Activated T-helper 2 cell treated with anti-CD3 and anti-CD28 coated beads, Interferon-gamma antibody, Interleukin-2, Interleukin-4, amounts not matched to agents 10 μg/mL and 5 μg/mL and 100 μg/mL, durations not matched to agents 14 hours and 24 hours and 36 hours (primary cell): ENCODE measurements around the gene FAM78B. TPM values are rescaled to one million over a fixed set of nuclear protein-coding genes. Genes with fewer than 3 reads are reported as not detected.

Experiments used
- DNase-seq: peaks from one replicate; pipeline ENCODE4 v3.0.0; 2021; ENCODE audit warnings: low spot score
- H3K27ac Mint-ChIP-seq: one replicate; pipeline ENCODE4 v1.8.0; 2021; ENCODE audit warnings: mixed read lengths
- H3K27me3 Mint-ChIP-seq: one replicate; pipeline ENCODE4 v1.8.0; 2021; ENCODE audit warnings: low read depth, mixed read lengths
- H3K36me3 Mint-ChIP-seq: one replicate; pipeline ENCODE4 v1.8.0; 2021; ENCODE audit warnings: low read depth, mixed read lengths
- H3K4me1 Mint-ChIP-seq: one replicate; pipeline ENCODE4 v1.8.0; 2021; ENCODE audit warnings: low read depth, mixed read lengths
- H3K4me3 Mint-ChIP-seq: one replicate; pipeline ENCODE4 v1.8.0; 2021; ENCODE audit warnings: low read depth, mild to moderate bottlenecking, moderate library complexity, mixed read lengths
- H3K9me3 Mint-ChIP-seq: one replicate; pipeline ENCODE4 v1.8.0; 2021; ENCODE audit warnings: mixed read lengths
- intact Hi-C: fragments of 100-400 bp; cut with micrococcal nuclease; formaldehyde crosslinking; loops from one replicate; pipeline ENCODE4 v1.15.1; 2023
- total RNA-seq: library from RNA; stranded (reverse); gene quantifications from 2 replicates; pipeline ENCODE4 v1.2.3, GENCODE V29; 2022

Gene FAM78B
- total RNA-seq, 1 donor from 2014 or later, result 1.2 TPM

DNA sequence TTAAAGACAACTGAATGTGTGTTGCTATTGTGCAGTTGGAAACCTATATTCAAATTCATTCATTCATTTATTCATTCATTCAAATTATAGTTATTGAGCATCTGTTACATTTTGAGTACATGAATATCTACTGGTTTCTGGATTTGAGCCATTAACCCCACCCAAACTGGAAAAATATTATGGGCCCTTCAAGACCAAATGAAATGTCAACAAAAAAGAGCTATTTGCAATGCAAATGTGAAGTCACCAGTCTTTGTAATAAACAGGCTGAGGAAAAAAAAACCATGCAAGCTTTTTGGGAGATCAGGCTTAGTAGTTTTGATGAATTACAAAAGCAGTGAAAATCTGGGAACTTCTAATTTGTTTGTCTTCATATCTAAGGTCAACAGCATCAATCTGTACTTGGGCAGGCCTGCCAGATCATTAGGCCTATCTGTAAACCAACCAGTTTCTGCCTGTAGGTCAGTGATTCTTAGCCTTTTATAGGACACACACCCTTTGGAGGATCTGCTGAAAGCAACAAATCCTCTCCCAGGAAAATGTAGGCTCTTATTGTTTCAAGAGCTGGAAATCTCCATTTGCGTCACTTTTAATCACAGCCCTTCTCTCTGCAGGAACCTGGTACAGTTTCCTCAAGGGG, 134.7 kb downstream of the FAM78B start:
- H3K36me3 Mint-ChIP-seq, result no peaks in the 10 kb centered on the region
- no peaks in the 10 kb centered on the region for H3K9me3 Mint-ChIP-seq
- no peak for DNase-seq
- no peak overlapping the region for H3K27ac Mint-ChIP-seq
- intact Hi-C loops, result no loop called here
- H3K4me3 Mint-ChIP-seq, result no peak overlapping the region
- H3K4me1 Mint-ChIP-seq, result no peaks in the 10 kb centered on the region
- peaks cover 5% of the 10 kb centered on the region for H3K27me3 Mint-ChIP-seq

DNA sequence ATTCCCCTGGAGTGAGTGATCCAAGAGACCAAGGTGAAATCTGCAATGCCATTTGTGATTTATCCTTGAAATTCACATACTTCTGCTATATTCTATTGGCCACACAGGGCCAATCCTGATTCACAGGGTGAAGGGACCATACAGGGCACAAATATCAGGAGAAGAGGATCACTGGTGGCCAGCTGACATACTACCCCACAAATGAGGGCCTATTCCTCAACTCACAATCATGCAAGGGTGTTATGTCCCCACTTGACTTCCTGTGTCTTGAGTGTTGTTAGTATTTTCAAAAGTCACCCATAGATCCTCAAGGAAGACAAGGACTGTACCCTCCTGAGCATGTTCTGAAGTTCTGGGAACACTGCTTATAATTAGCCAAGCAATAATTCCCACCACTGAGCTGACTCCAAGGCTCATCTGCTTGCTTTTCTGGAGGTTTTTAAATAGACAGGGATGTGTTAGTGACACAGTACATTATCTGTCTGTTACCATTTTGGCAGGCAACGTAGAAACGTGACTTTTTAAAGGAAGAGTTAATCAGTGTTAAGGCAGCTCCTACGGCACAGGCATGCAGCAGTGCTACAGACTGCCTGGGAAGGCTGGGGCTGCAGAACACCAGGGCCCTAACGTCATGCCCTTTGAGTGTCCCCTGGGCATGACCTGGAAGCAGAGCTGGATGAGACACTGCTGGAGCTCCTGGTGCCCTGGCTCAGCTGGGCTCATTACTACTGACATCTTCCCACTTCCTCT, 137.4 kb downstream of the FAM78B start:
- DNase-seq, result no peak
- Mint-ChIP-seq H3K36me3 (no peaks in the 10 kb centered on the region), H3K27ac (no peak overlapping the region), H3K9me3 (no peaks in the 10 kb centered on the region), H3K4me1 (no peaks in the 10 kb centered on the region), H3K27me3 (peaks cover 13% of the 10 kb centered on the region), H3K4me3 (no peak overlapping the region)
- intact Hi-C loops, result no loop called here

DNA sequence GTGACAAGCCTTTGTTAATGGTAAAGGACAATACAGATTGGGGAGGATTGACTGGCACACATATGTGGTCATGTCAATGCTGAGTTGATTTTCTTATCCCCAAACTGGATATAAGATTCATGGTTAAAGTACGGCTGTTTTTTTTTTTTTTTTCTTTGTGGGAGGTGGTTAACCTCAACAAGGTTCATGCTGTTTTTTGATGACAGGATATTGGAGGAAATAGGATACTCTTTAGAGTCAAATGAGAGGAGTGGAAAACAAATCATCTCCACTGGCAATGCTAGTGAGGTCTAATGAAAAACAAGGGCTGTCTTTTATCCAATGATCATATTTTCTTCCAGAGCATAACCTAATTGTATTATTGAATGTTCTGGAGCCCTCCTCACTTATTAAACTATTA, 140.2 kb downstream of the FAM78B start:
- intact Hi-C loops, result no loop called here
- no peaks in the 10 kb centered on the region for H3K4me1 Mint-ChIP-seq
- H3K36me3 Mint-ChIP-seq, result no peaks in the 10 kb centered on the region
- no peak overlapping the region for H3K4me3 Mint-ChIP-seq
- DNase-seq, result no peak
- peaks cover 23% of the 10 kb centered on the region for H3K27me3 Mint-ChIP-seq
- no peaks in the 10 kb centered on the region for H3K9me3 Mint-ChIP-seq
- H3K27ac Mint-ChIP-seq, result no peak overlapping the region

- Mint-ChIP-seq H3K36me3 (no peaks in the 10 kb centered on the region), H3K27me3 (peaks cover 21% of the 10 kb centered on the region), H3K4me1 (no peaks in the 10 kb centered on the region), H3K9me3 (no peaks in the 10 kb centered on the region), H3K4me3 (no peak overlapping the region), H3K27ac (no peak overlapping the region)
- no peak for DNase-seq
- intact Hi-C loops, result no loop called here
These were observed 140.7 kb downstream of the FAM78B start for GRCh38 chr1:166026143-166026542.

GRCh38 chr1:166020210-166020609, 146.6 kb downstream of the FAM78B start:
- peaks cover 18% of the 10 kb centered on the region for H3K27me3 Mint-ChIP-seq
- no peak for DNase-seq
- H3K4me3 Mint-ChIP-seq, result no peak overlapping the region
- H3K9me3 Mint-ChIP-seq, result no peaks in the 10 kb centered on the region
- H3K36me3 Mint-ChIP-seq, result no peaks in the 10 kb centered on the region
- intact Hi-C loops, result no loop called here
- no peak overlapping the region for H3K27ac Mint-ChIP-seq
- H3K4me1 Mint-ChIP-seq, result no peaks in the 10 kb centered on the region
